Caco-2 (cell line): ENCODE measurements around the gene CHST13. TPM values are rescaled to one million over a fixed set of nuclear protein-coding genes. Genes with fewer than 3 reads are reported as not detected.

Experiments
- BruUV-seq: library from RNA; stranded (reverse); fragments of 400-500 nt; replicated peaks from 2 replicates; lab custom pipeline; 2021; lab: Mats Ljungman, UMichigan
- CTCF ChIA-PET: fragments of 300-600 bp; sonication (Branson Sonifier 250); formaldehyde crosslinking; loops from one replicate; lab custom pipeline; 2022; ENCODE audit warnings: antibody characterized with exemption; lab: Charles Lee
- POLR2A ChIA-PET: fragments of 300-600 bp; sonication (Branson Sonifier 250); formaldehyde crosslinking; loops from one replicate; lab custom pipeline; 2022; ENCODE audit warnings: antibody characterized with exemption; lab: Charles Lee
- DNase-seq, 2 experiments: peaks; one replicate each; pipeline versions ENCODE4 v3.0.0 to v3.0.0-alpha.2; 2020 to 2022
- H3K27me3 ChIP-seq: replicated peaks from 2 replicates; pipeline ENCODE4 v1.6.0; 2011; ENCODE audit warnings: low read length; ENCODE audit not compliant: control insufficient read depth, insufficient read depth
- H3K36me3 ChIP-seq: 2 replicates; pipeline ENCODE4 v1.5.1; 2011; ENCODE audit warnings: low read length; ENCODE audit not compliant: control insufficient read depth, insufficient read depth
- H3K4me1 ChIP-seq: fragments of 250-450 bp; sonication (Bioruptor Pico); 2 replicates; pipeline ENCODE4 v1.5.1; 2020; ENCODE audit warnings: mild to moderate bottlenecking
- H3K4me3 ChIP-seq: 2 replicates; pipeline ENCODE4 v1.5.1; 2011; ENCODE audit warnings: low read depth, mild to moderate bottlenecking, control low read depth, low read length
- H3K9me3 ChIP-seq: fragments of 250-450 bp; sonication (Bioruptor Pico); 2 replicates; pipeline ENCODE4 v1.5.1; 2020; ENCODE audit warnings: mild to moderate bottlenecking, moderate library complexity
- H3K27ac Mint-ChIP-seq: one replicate; pipeline ENCODE4 v1.8.0; 2022; ENCODE audit warnings: mixed read lengths; ENCODE audit not compliant: unreplicated experiment
- H3K27me3 Mint-ChIP-seq: one replicate; pipeline ENCODE4 v1.8.0; 2022; ENCODE audit warnings: mixed read lengths; ENCODE audit not compliant: insufficient read depth, unreplicated experiment
- H3K36me3 Mint-ChIP-seq: one replicate; pipeline ENCODE4 v1.8.0; 2022; ENCODE audit warnings: mild to moderate bottlenecking, mixed read lengths; ENCODE audit not compliant: insufficient read depth, unreplicated experiment
- H3K4me1 Mint-ChIP-seq: one replicate; pipeline ENCODE4 v1.8.0; 2022; ENCODE audit warnings: low read depth, mixed read lengths; ENCODE audit not compliant: unreplicated experiment
- H3K4me3 Mint-ChIP-seq: one replicate; pipeline ENCODE4 v1.8.0; 2022; ENCODE audit warnings: mild to moderate bottlenecking, moderate library complexity, mixed read lengths; ENCODE audit not compliant: unreplicated experiment
- H3K9me3 Mint-ChIP-seq: one replicate; pipeline ENCODE4 v1.8.0; 2022; ENCODE audit warnings: mixed read lengths; ENCODE audit not compliant: unreplicated experiment
- CTCF ChIP-seq, 2 experiments: fragments of 200-600 bp in 1 of 2; IDR thresholded peaks; 1 replicate in 1 of 2; 2 replicates in 1 of 2; pipeline versions ENCODE4 v1.5.1 to v1.8.0; 2011 to 2022; ENCODE audit warnings: antibody characterized with exemption in 1 of 2, control low read depth in 1 of 2, inconsistent platforms in 1 of 2, low read depth in 1 of 2, low read length in 1 of 2, mild to moderate bottlenecking in 1 of 2, moderate library complexity in 1 of 2; ENCODE audit not compliant: insufficient read depth in 1 of 2, severe bottlenecking in 1 of 2, unreplicated experiment in 1 of 2
- intact Hi-C: fragments of 100-400 bp; cut with micrococcal nuclease; formaldehyde crosslinking; loops from one replicate; pipeline ENCODE4 v1.10.0; 2022; ENCODE audit not compliant: unreplicated experiment
- total RNA-seq: library from RNA; stranded (reverse); gene quantifications from 2 replicates; pipeline ENCODE4 v1.2.3, GENCODE V29; 2022

CHST13 gene
- total RNA-seq, 1 experiment from 2014 or later = 25.3 TPM

- intact Hi-C loops = no loop called here
- no peaks in the 10 kb centered on the region for H3K27me3 ChIP-seq
- Mint-ChIP-seq H3K27me3 (no peaks in the 10 kb centered on the region), H3K4me3 (no peak overlapping the region), H3K4me1 (no peaks in the 10 kb centered on the region), H3K9me3 (no peaks in the 10 kb centered on the region), H3K36me3 (no peaks in the 10 kb centered on the region), H3K27ac (no peak overlapping the region)
- no TSS peak for BruUV-seq
- no peaks in the 10 kb centered on the region for H3K9me3 ChIP-seq
- no peaks in the 10 kb centered on the region for H3K36me3 ChIP-seq
- CTCF ChIA-PET = no interaction called here
- TF ChIP-seq CTCF (IDR thresholded peaks at IDR 0.05; ENCODE audit: insufficient read depth in 1 of 2, low read depth in 1 of 2, low read length in 1 of 2, severe bottlenecking in 1 of 2, unreplicated experiment in 1 of 2) = no peak
- no peak overlapping the region for H3K4me3 ChIP-seq
- no peak for DNase-seq
- no peaks in the 10 kb centered on the region for H3K4me1 ChIP-seq
- POLR2A ChIA-PET = no interaction called here
Measured at GRCh38 chr3:126499401-126499800, 24.6 kb upstream of the CHST13 start.

- peaks cover 3% of the 10 kb centered on the region for H3K27me3 Mint-ChIP-seq
- no peak for DNase-seq
- H3K4me1 Mint-ChIP-seq = no peaks in the 10 kb centered on the region
- H3K9me3 Mint-ChIP-seq = no peaks in the 10 kb centered on the region
- no TSS peak for BruUV-seq
- no peaks in the 10 kb centered on the region for H3K36me3 ChIP-seq
- H3K27me3 ChIP-seq = no peaks in the 10 kb centered on the region
- H3K36me3 Mint-ChIP-seq = no peaks in the 10 kb centered on the region
- H3K27ac Mint-ChIP-seq = no peak overlapping the region
- intact Hi-C loops = no loop called here
- H3K4me1 ChIP-seq = no peaks in the 10 kb centered on the region
- ChIA-PET CTCF (no interaction called here), POLR2A (no interaction called here)
- H3K9me3 ChIP-seq = no peaks in the 10 kb centered on the region
- no peak for TF ChIP-seq CTCF (IDR thresholded peaks at IDR 0.05; ENCODE audit: insufficient read depth in 1 of 2, low read depth in 1 of 2, low read length in 1 of 2, severe bottlenecking in 1 of 2, unreplicated experiment in 1 of 2)
- H3K4me3 ChIP-seq = no peak overlapping the region
- no peak overlapping the region for H3K4me3 Mint-ChIP-seq
Measured at GRCh38 chr3:126500016-126500415, 23.9 kb upstream of the CHST13 start.

DNA sequence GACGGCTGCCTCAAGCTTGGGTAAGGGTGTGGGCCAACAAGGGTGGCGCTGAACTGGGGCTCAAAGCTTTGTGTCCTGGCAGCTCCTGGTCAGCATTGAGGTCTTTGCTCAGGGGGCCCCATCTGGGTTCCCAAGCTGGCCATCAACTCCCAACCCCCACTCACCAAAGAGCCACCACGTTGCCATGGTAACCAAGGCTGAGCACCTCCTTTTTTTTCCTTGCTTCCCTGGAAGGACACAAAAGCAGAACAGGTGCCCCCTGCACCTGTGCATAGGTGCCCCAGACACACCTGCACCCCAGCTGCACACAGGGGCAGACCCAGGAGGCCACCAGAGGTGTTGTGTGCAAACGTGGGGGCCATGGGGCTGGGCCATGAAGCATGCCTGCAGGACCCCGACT lies 22.9 kb upstream of the CHST13 start:
- peaks cover 3% of the 10 kb centered on the region for H3K27me3 Mint-ChIP-seq
- Histone ChIP-seq H3K36me3 (no peaks in the 10 kb centered on the region), H3K4me3 (no peak overlapping the region), H3K27me3 (no peaks in the 10 kb centered on the region), H3K9me3 (no peaks in the 10 kb centered on the region), H3K4me1 (no peaks in the 10 kb centered on the region)
- H3K27ac Mint-ChIP-seq = no peak overlapping the region
- H3K36me3 Mint-ChIP-seq = no peaks in the 10 kb centered on the region
- no peaks in the 10 kb centered on the region for H3K9me3 Mint-ChIP-seq
- intact Hi-C loops = no loop called here
- CTCF ChIA-PET = no interaction called here
- POLR2A ChIA-PET = no interaction called here
- DNase-seq = no peak
- no peaks in the 10 kb centered on the region for H3K4me1 Mint-ChIP-seq
- H3K4me3 Mint-ChIP-seq = no peak overlapping the region
- TF ChIP-seq CTCF (IDR thresholded peaks at IDR 0.05; ENCODE audit: insufficient read depth in 1 of 2, low read depth in 1 of 2, low read length in 1 of 2, severe bottlenecking in 1 of 2, unreplicated experiment in 1 of 2) = no peak
- BruUV-seq = no TSS peak
